ENCODE data around the gene APCDD1L.

Gene APCDD1L

DNA sequence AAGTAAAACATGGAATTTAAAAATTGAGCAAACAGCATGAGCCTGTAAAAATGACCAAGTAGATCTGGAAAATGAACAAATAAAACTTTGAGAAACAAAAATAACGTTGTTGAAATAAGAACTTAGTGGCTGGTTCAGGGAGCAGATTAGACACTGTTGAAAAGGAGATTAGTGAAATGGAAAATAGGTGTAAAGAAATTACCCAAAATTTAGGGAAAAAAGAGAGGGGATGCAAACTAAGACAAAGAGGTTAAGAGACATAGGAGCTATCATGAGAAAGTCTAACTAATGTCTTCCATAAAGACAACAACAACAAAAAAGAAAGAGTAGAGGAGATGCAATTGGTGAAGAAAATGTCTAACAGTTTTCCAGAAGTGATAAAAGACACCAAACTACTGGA, 29.0 kb downstream of the APCDD1L start:
- Histone ChIP-seq H3K27me3 (ENCODE audit: control insufficient read depth, insufficient read depth, low read length) (no peaks in the 10 kb centered on the region), H3K27ac (ENCODE audit: low read depth, low read length) (no peak overlapping the region), H3K4me1 (ENCODE audit: control insufficient read depth, insufficient read depth, low read length) (peaks cover 4% of the 10 kb centered on the region), H3K4me3 (ENCODE audit: low read length) (no peak overlapping the region), H3K9ac (ENCODE audit: low read length) (no peak overlapping the region), H3K36me3 (ENCODE audit: control insufficient read depth, insufficient read depth, low read length) (no peaks in the 10 kb centered on the region)

DNA sequence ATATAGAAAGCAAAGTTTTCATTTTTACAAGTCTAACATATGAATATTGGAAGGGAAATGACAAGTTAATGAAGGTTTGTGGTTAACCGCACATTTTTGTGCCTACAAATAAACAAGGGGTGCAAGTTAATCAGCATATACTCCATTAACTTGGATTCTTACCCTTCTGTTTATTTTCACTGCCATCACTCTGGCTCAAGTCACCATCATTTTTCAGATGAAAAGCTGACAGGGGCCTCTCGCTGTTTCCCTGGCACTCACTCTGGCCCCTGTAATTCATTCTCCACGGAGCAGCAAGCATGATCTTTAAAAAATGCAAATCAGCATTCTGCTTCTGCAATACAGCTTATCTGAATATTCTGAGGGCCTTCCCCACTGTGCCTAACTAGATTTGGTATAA, 29.8 kb downstream of the APCDD1L start:
- Histone ChIP-seq H3K4me1 (ENCODE audit: control insufficient read depth, insufficient read depth, low read length) (peaks cover 12% of the 10 kb centered on the region), H3K27me3 (ENCODE audit: control insufficient read depth, insufficient read depth, low read length) (no peaks in the 10 kb centered on the region), H3K4me3 (ENCODE audit: low read length) (no peak overlapping the region), H3K27ac (ENCODE audit: low read depth, low read length) (no peak overlapping the region), H3K9ac (ENCODE audit: low read length) (no peak overlapping the region), H3K36me3 (ENCODE audit: control insufficient read depth, insufficient read depth, low read length) (no peaks in the 10 kb centered on the region)

DNA sequence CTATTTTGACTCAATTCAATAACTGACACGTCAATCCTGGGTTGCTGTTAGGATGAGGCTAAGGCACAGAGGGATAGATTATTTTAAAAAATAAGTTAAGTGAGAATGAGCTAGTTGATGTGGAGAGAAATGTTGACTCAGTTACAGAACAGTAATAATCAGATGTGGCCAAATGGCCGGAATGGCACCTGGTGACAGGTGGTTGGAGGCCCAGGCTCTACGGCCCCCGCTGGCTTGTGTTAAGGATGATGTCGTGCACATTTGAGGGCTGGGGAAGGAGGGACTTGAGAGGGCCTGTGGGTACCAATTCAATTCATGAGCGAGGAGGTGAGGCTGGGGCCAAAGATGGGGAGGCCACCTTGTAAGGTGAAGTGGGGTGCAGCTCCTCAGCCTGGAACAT, 31.7 kb downstream of the APCDD1L start:
- no peak overlapping the region for H3K4me3 ChIP-seq (ENCODE audit: low read length)
- H3K36me3 ChIP-seq (ENCODE audit: control insufficient read depth, insufficient read depth, low read length): no peaks in the 10 kb centered on the region
- no peak overlapping the region for H3K9ac ChIP-seq (ENCODE audit: low read length)
- peaks cover 21% of the 10 kb centered on the region for H3K4me1 ChIP-seq (ENCODE audit: control insufficient read depth, insufficient read depth, low read length)
- H3K27ac ChIP-seq (ENCODE audit: low read depth, low read length): no peak overlapping the region
- H3K27me3 ChIP-seq (ENCODE audit: control insufficient read depth, insufficient read depth, low read length): no peaks in the 10 kb centered on the region

DNA sequence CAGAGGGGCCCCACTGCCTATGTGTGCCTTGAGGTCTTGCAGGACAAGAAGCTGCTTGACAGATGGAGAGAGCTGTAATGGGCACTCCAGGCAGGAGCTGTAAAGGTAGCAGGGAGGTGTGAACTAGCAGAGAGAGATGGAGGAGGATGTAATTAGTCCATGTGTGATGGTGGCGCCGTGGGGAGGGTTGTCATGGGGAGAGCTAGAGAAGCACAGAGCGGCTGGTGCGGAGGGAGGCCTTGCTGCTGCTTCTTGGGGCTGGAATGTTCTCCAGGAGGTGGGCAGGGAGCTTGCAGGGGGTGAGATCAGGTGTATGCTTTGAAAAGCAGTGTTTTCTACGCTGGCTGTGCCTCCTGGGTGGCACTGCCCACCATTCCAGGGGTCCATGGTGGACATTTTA, 32.1 kb downstream of the APCDD1L start:
- H3K9ac ChIP-seq (ENCODE audit: low read length): no peak overlapping the region
- no peak overlapping the region for H3K27ac ChIP-seq (ENCODE audit: low read depth, low read length)
- no peak overlapping the region for H3K4me3 ChIP-seq (ENCODE audit: low read length)
- H3K4me1 ChIP-seq (ENCODE audit: control insufficient read depth, insufficient read depth, low read length): peaks cover 21% of the 10 kb centered on the region
- no peaks in the 10 kb centered on the region for H3K36me3 ChIP-seq (ENCODE audit: control insufficient read depth, insufficient read depth, low read length)
- no peaks in the 10 kb centered on the region for H3K27me3 ChIP-seq (ENCODE audit: control insufficient read depth, insufficient read depth, low read length)

DNA sequence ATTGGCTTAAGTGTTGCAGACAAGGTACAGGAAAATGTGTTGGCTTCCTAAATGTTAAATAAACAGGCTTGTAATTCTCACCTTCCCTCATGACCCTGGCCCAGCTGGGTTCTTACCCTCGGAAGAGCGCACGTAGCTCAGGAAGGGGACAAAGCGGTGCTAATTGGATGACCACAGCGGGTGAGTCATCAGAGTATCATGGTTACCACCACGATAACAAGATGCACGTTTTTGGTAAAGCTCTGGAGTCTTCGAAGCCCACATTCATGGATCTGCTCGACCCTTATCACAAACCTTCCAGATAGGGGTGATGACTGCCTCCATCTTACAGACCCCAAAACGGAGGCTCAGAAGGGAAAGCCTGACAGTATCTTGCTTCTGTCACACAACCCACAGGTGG, 32.8 kb downstream of the APCDD1L start:
- Histone ChIP-seq H3K4me1 (ENCODE audit: control insufficient read depth, insufficient read depth, low read length) (peaks cover 21% of the 10 kb centered on the region), H3K27me3 (ENCODE audit: control insufficient read depth, insufficient read depth, low read length) (no peaks in the 10 kb centered on the region), H3K27ac (ENCODE audit: low read depth, low read length) (no peak overlapping the region), H3K36me3 (ENCODE audit: control insufficient read depth, insufficient read depth, low read length) (no peaks in the 10 kb centered on the region), H3K9ac (ENCODE audit: low read length) (no peak overlapping the region), H3K4me3 (ENCODE audit: low read length) (no peak overlapping the region)

DNA sequence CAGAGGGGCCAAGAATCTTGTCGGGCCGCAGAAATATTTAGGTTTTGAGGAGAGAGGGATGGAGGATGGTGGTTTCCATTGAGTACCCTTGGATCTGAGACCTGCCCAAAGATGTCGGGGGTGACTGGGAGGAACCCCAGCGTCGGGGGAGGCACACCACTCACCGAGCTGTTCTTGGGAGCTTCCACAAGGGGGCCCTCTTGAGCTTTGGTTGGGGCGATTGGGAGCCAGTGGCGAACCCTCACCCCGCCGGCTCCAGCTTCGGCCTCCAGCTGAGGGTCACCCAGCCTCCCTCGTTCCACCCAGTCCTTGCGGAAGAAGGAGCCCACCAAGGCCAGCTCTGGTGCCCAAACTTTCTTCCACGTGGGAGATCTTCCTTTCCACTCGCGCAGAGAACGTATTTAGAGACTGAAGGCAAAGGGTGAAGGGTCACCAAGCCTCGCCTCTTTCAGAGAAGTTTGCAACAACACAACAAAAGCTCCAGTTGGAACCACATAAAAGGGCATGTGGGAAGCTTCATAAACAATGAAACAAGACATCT, 33.6 kb downstream of the APCDD1L start:
- H3K4me1 ChIP-seq (ENCODE audit: control insufficient read depth, insufficient read depth, low read length): peaks cover 21% of the 10 kb centered on the region
- H3K27ac ChIP-seq (ENCODE audit: low read depth, low read length): peak overlapping the region; percentile 88
- H3K4me3 ChIP-seq (ENCODE audit: low read length): peak overlapping the region; percentile 21
- H3K9ac ChIP-seq (ENCODE audit: low read length): no peak overlapping the region
- H3K27me3 ChIP-seq (ENCODE audit: control insufficient read depth, insufficient read depth, low read length): no peaks in the 10 kb centered on the region
- H3K36me3 ChIP-seq (ENCODE audit: control insufficient read depth, insufficient read depth, low read length): no peaks in the 10 kb centered on the region

DNA sequence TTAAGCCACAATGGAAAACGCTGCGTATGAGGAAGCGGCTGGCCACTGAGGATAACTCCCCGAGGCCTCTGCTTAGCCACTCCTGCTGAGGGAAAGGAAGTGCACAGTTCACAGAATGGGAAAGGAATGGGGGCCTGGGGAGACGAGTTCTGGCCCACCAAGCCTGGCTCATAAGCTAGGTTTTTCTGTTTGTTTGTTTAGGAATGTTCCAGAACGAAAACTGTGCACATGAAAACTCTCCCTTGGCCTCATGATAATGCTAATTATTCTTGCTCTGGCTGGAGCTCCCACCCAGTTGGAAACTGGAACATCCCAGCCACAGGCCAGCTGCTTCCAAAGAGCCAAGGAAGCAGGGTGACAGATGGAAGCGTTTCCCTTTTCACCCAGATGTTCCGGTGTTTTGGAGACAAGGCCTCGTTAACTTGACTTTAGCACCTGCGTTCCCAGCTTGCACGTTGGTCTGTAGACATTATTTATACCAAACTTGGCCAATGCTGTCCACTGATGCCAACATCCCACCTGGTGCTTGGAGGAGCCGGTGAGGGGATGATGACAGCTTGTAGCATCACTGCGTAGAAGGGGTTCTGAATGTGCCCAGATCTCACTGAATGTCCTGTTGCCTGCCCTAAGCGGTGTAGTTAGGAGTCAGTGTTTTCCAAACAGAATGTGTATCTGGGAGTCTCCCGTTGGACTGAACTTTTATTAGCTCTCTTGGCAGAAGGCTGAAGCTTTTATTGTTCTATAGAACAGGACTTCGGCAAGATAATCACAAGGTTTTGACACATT, 34.5 kb downstream of the APCDD1L start:
- peak overlapping the region; percentile 88 for H3K27ac ChIP-seq (ENCODE audit: low read depth, low read length)
- H3K36me3 ChIP-seq (ENCODE audit: control insufficient read depth, insufficient read depth, low read length): no peaks in the 10 kb centered on the region
- H3K4me3 ChIP-seq (ENCODE audit: low read length): peak overlapping the region; percentile 21

DNA sequence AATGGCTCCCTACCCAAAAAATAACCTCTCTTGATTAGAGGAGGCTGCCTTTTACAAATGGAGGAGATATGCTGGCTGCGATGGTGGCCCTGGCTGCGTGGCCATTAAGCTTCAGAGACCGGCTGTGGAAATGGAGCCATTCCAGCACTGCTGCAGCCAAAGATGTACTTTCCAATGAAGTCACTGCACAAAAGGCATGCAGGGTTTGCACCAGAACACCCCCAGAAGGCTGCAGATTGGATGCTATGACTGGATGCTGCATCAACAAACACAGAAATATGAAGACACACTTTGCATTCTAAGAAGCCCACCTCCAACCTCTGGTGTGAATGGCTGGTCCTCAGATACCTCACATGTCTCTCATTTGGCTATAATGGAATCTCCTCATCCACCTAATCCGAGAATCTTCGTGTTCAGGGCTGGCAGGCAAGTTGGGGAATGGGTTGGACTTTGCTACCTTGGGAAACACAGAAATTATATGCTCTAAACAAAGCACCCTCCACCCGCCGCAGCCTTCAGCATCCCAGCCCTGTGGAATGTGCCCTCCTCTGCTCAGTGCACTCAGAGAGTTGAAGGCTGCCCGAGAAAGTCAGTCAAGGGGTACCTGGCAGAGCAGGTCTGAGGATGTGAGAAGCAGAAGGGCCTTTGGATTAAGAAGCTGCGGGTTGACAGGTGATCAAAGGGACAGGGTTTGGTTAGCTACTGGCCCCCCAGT, 35.3 kb downstream of the APCDD1L start:
- Histone ChIP-seq H3K4me3 (ENCODE audit: low read length) (no peak overlapping the region), H3K27ac (ENCODE audit: low read depth, low read length) (peak overlapping the region; percentile 88), H3K4me1 (ENCODE audit: control insufficient read depth, insufficient read depth, low read length) (peaks cover 21% of the 10 kb centered on the region), H3K27me3 (ENCODE audit: control insufficient read depth, insufficient read depth, low read length) (no peaks in the 10 kb centered on the region), H3K9ac (ENCODE audit: low read length) (no peak overlapping the region), H3K36me3 (ENCODE audit: control insufficient read depth, insufficient read depth, low read length) (no peaks in the 10 kb centered on the region)

More for the DNA sequence above, 34.5 kb downstream of the APCDD1L start:
- H3K27me3 ChIP-seq (ENCODE audit: control insufficient read depth, insufficient read depth, low read length): no peaks in the 10 kb centered on the region
- no peak overlapping the region for H3K9ac ChIP-seq (ENCODE audit: low read length)
- peaks cover 21% of the 10 kb centered on the region for H3K4me1 ChIP-seq (ENCODE audit: control insufficient read depth, insufficient read depth, low read length)

DNA sequence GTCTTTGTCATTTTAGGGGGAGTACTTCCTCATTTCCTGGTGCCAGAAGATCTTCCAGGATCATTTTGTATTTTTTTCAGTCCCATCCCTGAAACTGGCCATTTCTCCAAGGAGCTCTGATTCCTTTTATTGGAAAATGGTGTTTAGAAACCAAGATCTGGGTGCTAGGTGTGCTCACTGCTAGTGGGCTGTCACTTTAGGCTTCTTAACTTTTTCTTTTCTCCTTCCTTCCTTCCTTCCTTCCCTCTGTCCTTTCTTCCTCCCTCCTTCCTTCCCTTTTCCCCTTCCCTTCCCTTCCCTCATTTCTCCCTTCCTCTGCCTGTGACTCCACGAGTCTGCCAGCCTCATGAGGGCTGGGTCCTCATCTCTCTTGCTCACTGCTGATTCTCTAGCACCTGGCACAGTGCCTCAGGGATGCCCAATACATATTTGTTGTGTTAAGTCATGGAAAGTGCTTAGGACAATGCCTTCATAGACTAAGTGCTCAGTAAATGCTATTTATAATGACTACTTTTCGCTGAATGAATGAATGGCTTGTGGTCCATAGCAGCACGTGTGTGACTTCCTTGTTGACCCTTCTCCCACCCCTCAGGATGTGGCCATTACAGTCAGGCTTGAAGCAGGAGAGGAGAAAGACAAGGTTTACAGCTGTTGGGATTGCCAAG, 36.9 kb downstream of the APCDD1L start:
- Histone ChIP-seq H3K4me1 (ENCODE audit: control insufficient read depth, insufficient read depth, low read length) (peaks cover 21% of the 10 kb centered on the region), H3K27me3 (ENCODE audit: control insufficient read depth, insufficient read depth, low read length) (no peaks in the 10 kb centered on the region), H3K9ac (ENCODE audit: low read length) (no peak overlapping the region), H3K36me3 (ENCODE audit: control insufficient read depth, insufficient read depth, low read length) (no peaks in the 10 kb centered on the region), H3K27ac (ENCODE audit: low read depth, low read length) (no peak overlapping the region), H3K4me3 (ENCODE audit: low read length) (no peak overlapping the region)

DNA sequence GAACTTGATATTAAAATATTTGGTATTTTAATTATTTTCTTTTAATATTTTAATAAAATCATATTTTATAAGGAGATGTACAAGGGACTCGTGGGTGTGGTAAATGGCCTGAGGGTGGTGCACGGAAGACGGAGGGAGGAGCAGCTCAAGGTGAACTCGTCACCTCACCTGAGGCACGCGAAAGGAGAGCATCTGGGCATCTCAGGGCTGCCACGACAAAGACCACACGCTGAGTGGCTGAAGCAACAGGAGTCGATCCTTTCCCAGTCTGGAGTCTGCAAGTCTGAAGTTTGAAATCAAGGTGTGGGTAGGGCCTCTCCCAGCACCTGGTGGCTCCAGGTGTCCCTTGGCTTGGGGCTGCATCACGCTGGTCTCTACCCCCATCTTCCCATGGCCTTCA, 39.7 kb downstream of the APCDD1L start:
- Histone ChIP-seq H3K9ac (ENCODE audit: low read length) (no peak overlapping the region), H3K36me3 (ENCODE audit: control insufficient read depth, insufficient read depth, low read length) (no peaks in the 10 kb centered on the region), H3K4me3 (ENCODE audit: low read length) (no peak overlapping the region), H3K27me3 (ENCODE audit: control insufficient read depth, insufficient read depth, low read length) (no peaks in the 10 kb centered on the region), H3K27ac (ENCODE audit: low read depth, low read length) (no peak overlapping the region), H3K4me1 (ENCODE audit: control insufficient read depth, insufficient read depth, low read length) (peaks cover 19% of the 10 kb centered on the region)

DNA sequence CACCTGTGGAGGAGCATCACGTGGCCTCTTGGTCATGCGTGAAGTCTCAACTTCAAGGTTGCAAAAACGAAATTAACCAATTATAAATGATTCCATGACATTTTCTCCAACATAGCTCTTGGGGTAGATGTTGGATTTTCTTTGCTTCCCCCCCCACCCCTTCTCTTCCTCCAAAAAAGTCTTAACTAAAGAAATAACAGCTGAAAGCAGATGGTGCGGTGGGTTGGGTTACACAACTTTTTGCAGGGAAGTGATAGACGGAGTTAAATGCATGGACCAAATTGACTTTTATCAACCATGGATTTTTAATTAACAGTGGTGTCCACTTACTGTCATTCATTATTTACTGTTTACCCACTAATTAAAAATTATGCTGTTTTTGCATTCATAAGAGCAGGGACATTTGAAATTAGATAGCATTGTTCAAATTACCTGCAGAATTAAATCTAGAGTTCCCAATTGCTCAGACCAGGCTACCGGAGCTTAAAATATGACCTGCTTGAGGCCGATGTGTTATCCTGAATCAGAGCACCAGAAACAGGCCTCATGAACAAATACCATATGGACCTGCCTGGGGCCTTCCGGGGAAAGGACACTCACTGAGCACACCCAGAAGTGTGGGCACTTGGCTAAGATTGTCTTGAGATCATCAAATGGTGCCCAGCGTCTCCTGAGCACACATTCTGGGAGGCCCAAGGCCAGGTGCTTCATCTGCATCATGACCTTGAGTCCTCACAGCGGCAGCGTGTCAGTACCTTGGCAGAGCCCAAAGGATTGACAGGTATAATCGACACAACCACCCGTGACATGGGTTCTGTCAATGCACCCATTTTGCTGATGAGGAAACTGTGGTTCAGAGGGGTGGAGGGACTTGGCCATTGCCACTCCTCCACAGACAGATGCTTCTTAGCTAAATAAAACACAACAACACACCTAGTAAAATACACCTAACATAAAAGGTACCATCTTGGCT, 41.5 kb downstream of the APCDD1L start:
- no peak overlapping the region for H3K9ac ChIP-seq (ENCODE audit: low read length)
- H3K36me3 ChIP-seq (ENCODE audit: control insufficient read depth, insufficient read depth, low read length): no peaks in the 10 kb centered on the region
- H3K4me3 ChIP-seq (ENCODE audit: low read length): no peak overlapping the region
- no peaks in the 10 kb centered on the region for H3K27me3 ChIP-seq (ENCODE audit: control insufficient read depth, insufficient read depth, low read length)
- H3K27ac ChIP-seq (ENCODE audit: low read depth, low read length): no peak overlapping the region
- peaks cover 13% of the 10 kb centered on the region for H3K4me1 ChIP-seq (ENCODE audit: control insufficient read depth, insufficient read depth, low read length)
